GM12891 (cell line): Measurements from ENCODE around the gene F7.

Source experiments
- POLR2A ChIP-seq: IDR thresholded peaks from 2 replicates; pipeline ENCODE4 v1.6.1; 2011; ENCODE audit warnings: low read depth, low read length, control low read depth
- POLR2AphosphoS5 ChIP-seq: IDR thresholded peaks from 2 replicates; pipeline ENCODE4 v1.6.1; 2011; ENCODE audit warnings: low read depth, low read length, control low read depth
- SPI1 ChIP-seq: IDR thresholded peaks from 2 replicates; pipeline ENCODE4 v1.6.1; 2011; ENCODE audit warnings: low read depth, low read length, control low read depth
- TAF1 ChIP-seq: IDR thresholded peaks from 2 replicates; pipeline ENCODE4 v1.6.1; 2011; ENCODE audit warnings: low read depth, low read length, control low read depth

DNA sequence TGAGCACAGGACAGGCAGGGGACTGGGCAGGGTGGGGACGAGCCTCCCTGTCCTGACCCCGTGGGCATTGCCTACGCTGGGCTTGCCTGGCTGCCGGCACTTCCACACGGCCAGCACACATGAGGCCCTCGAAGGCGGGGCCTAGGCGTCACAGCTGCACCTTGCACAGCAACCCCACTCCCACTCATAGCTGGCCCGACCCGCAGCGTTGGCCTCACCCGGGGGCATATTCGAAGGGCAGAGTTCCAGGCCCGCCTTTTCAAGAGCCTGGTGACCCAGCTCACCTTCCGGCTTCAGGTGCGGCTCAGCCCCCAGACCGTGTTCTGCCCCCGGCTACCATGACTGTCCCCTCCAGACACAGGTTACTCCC is 36.0 kb downstream of the F7 start:
- TF ChIP-seq POLR2AphosphoS5, result no peak
- TF ChIP-seq POLR2A, result no peak
- no peak for TF ChIP-seq TAF1
- no peak for TF ChIP-seq SPI1
